Inflammatory macrophage treated with lipopolysaccharide for 1 hour (primary cell): ENCODE data around the gene ARHGAP9.
A peak's percentile ranks its signal among the peaks of the same experiment; 100 is the strongest.
"Not testable (repeated sequence)": the region's sequence is repeated elsewhere in the genome, so short reads cannot be mapped to it uniquely, and the experiment has no call there.

ENCODE experiments used
- DNase-seq, 2 donors: peaks; one replicate each; pipeline ENCODE4 v3.0.0-alpha.2; 2020 to 2022

Gene ARHGAP9

DNA sequence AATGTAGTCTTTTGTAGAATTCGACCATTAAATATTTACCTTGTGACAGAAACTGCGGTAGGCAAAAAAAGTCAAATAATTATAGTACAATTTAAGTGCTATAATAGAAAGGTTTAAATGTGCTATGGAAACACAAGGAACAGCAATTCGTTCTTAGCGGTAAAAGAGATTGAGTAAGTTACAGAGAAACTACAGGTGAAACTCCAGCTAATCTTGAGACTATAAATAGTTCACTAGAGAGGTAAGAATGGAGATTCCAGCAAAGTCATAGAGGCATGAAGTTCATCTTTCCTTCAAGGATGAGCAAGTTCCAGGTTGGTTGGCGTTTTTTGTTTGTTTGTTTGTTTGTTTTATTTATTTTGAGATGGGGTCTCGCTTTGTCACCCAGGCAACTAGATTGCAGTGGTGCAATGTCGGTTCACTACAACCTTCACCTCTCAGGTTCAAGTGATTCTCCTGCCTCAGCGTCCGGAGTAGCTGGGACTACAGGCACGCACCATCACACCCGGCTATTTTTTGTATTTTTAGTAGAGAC lies 47.9 kb downstream of the ARHGAP9 start:
- DNase-seq = no peak

- DNase-seq = peak; percentile 89 to 97
These were observed 48.6 kb downstream of the ARHGAP9 start, which contains the start of gene R3HDM2 for GRCh38 chr12:57430931-57431566. TSS of gene R3HDM2 (minus strand) at chr12:57431043. CDS start at chr12:57310428, 120,615 bp downstream.

GRCh38 chr12:57430112-57430930 lies 49.3 kb downstream of the ARHGAP9 start:
- DNase-seq = peak; percentile 11 to 31

DNA sequence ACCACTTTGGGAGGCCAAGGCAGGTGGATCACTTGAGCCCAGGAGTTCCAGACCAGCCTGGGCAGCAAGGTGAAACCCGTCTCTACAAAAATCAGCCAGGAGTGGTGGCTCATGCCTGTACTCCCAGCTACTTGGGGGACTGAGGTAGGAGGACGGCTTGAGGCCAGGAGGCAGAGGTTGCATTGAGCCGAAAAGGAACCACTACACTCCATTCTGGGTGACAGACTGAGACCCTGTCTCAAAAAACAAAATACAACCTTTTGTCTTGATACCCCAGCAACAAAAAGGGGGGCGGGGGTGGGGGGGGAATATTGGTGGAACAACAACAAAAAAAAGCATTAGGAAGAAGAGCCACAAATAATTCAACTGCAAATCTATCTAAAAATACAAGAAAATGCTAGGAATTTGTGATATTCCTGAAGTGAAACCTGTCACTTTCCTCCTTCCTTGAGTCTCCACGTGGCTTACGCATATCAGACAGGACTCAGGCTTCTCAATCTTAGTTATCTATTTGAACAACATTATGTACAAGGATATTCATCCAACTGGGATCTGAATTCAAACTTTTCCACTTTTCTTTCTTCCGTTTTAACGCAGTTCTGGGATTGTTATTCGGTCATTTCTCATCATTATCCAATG lies 50.1 kb downstream of the ARHGAP9 start:
- DNase-seq = peak in 1 of 2 donors; percentile 12

DNA sequence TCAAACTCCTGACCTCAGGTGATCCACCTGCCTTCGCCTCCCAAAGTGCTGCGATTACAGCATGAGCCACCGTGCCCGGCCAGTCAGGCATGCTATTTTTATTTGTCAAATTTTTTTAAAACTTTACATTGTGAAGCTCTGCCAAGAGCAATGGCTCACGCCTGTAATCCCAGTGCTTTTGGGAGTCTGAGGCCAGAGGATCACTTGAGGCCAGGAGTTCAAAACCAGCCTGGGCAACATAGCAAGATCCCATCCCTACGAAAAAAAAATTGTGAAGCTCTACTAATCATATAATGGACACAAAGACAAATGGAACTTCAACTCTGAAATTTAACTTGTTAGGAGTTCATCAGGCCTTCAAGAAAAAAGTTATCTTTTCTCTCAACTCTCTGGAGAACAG lies 50.7 kb downstream of the ARHGAP9 start:
- no peak for DNase-seq

DNA sequence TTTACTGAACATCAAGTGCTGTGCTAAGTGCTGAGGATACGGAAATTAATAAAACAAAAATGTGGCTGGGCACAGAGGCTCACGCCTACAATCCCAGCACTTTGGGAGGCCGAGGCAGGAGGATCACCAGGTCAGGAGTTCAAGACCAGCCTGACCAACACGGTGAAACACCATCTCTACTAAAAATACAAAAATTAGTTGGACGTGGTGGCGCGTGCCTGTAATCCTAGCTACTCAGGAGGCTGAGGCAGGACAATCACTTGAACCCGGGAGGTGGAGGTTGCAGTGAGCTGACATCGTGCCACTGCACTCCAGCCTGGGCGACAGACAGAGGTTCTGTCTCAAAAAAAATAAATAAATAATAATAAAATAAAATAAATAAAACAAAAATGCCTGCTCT lies 52.7 kb downstream of the ARHGAP9 start:
- DNase-seq = not testable (repeated sequence)
